ENCODE measurements around the gene LRRK2. TPM values are rescaled to one million over a fixed set of nuclear protein-coding genes. Genes with fewer than 3 reads are reported as not detected.

Gene LRRK2
- total RNA-seq, 4 donors from 2014 or later = 24.0 to 32.8 (median 29.2) TPM

DNA sequence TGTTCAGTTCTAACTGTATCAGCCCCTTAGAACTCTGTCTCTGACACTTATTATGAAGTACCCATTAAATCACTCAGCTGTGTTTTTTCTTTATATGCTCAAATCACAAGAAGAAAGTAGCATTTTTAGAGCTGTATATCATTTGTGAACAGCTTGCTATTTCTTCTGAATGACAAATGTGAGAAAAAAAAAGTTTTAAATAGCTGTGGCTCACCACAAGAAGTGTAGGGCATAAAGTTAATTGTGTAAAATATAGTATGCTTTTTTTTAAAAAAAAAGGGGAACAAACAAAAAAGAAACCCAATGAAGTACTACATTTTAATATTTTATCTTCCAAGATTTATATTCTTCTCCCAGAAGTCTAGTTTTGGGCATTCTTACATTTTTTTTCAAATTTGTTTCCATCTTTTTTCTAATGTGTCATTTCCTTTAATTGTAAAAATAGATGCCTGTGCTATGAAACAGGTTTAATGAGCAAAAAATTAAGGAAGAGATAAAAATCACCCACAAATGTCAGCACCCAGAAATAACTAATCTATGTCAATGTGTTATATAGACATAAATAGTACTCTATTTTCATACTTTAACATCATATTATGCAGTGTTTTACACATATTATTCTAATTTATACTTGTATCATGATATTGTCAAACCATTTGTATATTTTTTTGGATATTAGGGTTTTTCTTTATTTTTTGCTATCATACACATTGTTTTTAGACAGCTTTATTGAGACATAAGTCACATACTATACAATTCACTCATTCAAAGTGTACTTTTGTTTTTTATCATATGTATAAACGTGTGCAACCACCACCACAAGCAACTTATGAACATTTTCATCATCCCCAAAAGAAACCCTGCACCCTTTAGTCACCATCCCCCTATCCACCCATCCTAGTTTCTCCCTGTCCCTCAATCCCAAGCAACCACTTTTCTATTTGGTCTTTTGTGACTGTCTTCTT is 22.4 kb upstream of the LRRK2 start:
- TF ChIP-seq POLR2A (IDR thresholded peaks at IDR 0.05; ENCODE audit: low read depth) (no peak), POLR2AphosphoS5 (IDR thresholded peaks at IDR 0.05) (no peak), EP300 (IDR thresholded peaks at IDR 0.05) (no peak)
- TF ChIP-seq, protein P1, sequence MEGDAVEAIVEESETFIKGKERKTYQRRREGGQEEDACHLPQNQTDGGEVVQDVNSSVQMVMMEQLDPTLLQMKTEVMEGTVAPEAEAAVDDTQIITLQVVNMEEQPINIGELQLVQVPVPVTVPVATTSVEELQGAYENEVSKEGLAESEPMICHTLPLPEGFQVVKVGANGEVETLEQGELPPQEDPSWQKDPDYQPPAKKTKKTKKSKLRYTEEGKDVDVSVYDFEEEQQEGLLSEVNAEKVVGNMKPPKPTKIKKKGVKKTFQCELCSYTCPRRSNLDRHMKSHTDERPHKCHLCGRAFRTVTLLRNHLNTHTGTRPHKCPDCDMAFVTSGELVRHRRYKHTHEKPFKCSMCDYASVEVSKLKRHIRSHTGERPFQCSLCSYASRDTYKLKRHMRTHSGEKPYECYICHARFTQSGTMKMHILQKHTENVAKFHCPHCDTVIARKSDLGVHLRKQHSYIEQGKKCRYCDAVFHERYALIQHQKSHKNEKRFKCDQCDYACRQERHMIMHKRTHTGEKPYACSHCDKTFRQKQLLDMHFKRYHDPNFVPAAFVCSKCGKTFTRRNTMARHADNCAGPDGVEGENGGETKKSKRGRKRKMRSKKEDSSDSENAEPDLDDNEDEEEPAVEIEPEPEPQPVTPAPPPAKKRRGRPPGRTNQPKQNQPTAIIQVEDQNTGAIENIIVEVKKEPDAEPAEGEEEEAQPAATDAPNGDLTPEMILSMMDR (IDR thresholded peaks at IDR 0.05) = no peak
- no peak for DNase-seq (ENCODE audit: extremely low spot score)
- intact Hi-C loops (cut with DNase I) = no loop called here
- no peak overlapping the region for H3K27ac ChIP-seq (replicated peaks in 1 of 4)
- H3K36me3 ChIP-seq = no peaks in the 10 kb centered on the region
- no peaks in the 10 kb centered on the region for H3K27me3 ChIP-seq
- no peak overlapping the region for H3K4me3 ChIP-seq
- WGBS = 61% methylated on average over 1 of the region's 1 CpG
- H3K4me1 ChIP-seq = no peaks in the 10 kb centered on the region
- H3K9me3 ChIP-seq = no peaks in the 10 kb centered on the region

DNA sequence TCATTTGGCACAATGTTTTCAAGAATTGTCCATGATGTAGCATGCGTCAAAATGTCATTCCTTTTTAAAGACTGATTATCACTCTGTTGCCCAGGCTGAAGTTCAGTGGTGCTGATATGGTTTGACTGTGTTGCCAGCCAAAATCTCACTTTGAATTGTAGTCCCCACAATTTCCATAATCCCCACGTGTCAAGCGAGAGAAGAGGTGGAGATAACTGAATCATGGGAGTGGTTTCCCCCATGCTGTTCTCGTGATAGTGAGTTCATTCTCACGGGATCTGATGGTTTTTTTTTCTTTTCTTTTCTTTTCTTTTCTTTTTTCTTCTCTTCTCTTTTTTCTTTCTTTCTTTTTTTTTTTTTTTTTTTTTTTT is 21.8 kb upstream of the LRRK2 start:
- no peak overlapping the region for H3K4me3 ChIP-seq
- no peak for DNase-seq (ENCODE audit: extremely low spot score)
- 73% methylated on average over 5 of the region's 5 CpGs for WGBS
- no peak for TF ChIP-seq POLR2A (IDR thresholded peaks at IDR 0.05; ENCODE audit: low read depth)
- H3K36me3 ChIP-seq = no peaks in the 10 kb centered on the region
- H3K27me3 ChIP-seq = no peaks in the 10 kb centered on the region
- intact Hi-C loops (cut with DNase I) = no loop called here
- no peaks in the 10 kb centered on the region for H3K4me1 ChIP-seq
- H3K27ac ChIP-seq (replicated peaks in 1 of 4) = no peak overlapping the region
- H3K9me3 ChIP-seq = no peaks in the 10 kb centered on the region

DNA sequence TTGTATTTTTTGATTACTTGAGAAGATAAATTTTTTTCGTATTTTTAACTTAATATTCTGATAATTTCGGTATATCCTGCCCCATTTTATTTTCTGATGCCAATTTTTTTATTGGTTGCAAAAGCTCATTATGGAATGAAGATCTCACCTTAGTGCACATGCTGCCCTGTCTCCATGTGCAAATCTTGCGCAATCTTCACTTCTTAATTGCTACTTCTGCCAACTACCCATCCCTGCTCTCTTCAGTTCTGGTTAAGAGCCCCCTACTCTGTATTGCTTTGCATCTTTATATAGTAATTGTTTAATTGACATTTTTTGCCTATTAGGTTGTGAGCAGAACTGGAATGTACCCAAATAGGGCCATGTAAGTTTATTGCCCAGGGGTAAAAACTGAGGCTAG is 20.5 kb upstream of the LRRK2 start:
- Histone ChIP-seq H3K27ac (replicated peaks in 1 of 4) (no peak overlapping the region), H3K27me3 (no peaks in the 10 kb centered on the region), H3K9me3 (no peaks in the 10 kb centered on the region), H3K4me3 (no peak overlapping the region), H3K4me1 (no peaks in the 10 kb centered on the region), H3K36me3 (no peaks in the 10 kb centered on the region)
- no peak for DNase-seq (ENCODE audit: extremely low spot score)
- 90% methylated on average over 3 of the region's 3 CpGs for WGBS
- no peak for TF ChIP-seq POLR2A (IDR thresholded peaks at IDR 0.05; ENCODE audit: low read depth)
- TF ChIP-seq, protein P1 (IDR thresholded peaks at IDR 0.05) = no peak
- TF ChIP-seq EP300 (IDR thresholded peaks at IDR 0.05) = no peak
- no peak for TF ChIP-seq POLR2AphosphoS5 (IDR thresholded peaks at IDR 0.05)
- intact Hi-C loops (cut with DNase I) = no loop called here

- 89% methylated on average over 2 of the region's 2 CpGs for WGBS
- H3K27ac ChIP-seq (replicated peaks in 1 of 4) = no peak overlapping the region
- TF ChIP-seq EP300 (IDR thresholded peaks at IDR 0.05) = no peak
- TF ChIP-seq POLR2A (IDR thresholded peaks at IDR 0.05; ENCODE audit: low read depth) = no peak
- TF ChIP-seq, protein P1 (IDR thresholded peaks at IDR 0.05) = no peak
- no peak for TF ChIP-seq POLR2AphosphoS5 (IDR thresholded peaks at IDR 0.05)
- H3K36me3 ChIP-seq = no peaks in the 10 kb centered on the region
- intact Hi-C loops (cut with DNase I) = no loop called here
- DNase-seq (ENCODE audit: extremely low spot score) = no peak
- H3K4me3 ChIP-seq = no peak overlapping the region
- no peaks in the 10 kb centered on the region for H3K9me3 ChIP-seq
- H3K27me3 ChIP-seq = no peaks in the 10 kb centered on the region
- no peaks in the 10 kb centered on the region for H3K4me1 ChIP-seq
Measured at GRCh38 chr12:40207551-40207950, 17.2 kb upstream of the LRRK2 start.

DNA sequence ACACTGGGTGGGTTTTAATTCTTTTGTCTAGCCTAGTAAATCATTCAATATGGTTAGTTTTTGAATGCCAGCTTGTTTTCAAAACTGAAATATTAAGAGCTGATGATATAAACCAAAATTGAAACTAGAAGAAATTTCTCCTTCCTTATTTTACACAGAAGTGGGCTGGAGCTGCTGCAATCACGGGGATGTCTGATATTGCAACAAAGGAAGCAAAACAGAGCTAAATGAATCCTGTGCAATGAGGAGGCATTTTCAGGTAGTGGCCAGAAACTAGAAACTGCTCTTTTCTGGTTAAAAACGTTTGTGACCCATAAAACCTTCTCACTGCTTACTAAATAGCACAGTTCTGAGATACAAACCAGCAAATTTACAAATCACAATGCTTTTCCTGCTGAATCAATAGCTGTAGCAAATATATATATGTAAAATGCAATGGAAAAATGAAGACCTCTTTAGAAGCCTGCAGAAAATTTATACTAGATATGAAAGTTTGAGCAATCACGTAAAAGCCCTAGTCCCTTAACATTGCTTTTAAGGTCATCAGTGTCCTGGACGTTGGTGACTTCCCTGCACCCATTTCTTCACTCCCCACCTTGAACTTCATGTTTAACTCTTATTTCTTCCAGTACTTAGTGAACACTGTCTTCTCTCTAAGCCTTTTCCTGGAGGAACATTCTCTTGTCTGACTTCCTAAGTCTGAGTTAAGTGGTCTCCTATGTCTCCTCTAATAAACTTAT is 15.9 kb upstream of the LRRK2 start:
- no peaks in the 10 kb centered on the region for H3K9me3 ChIP-seq
- H3K36me3 ChIP-seq = no peaks in the 10 kb centered on the region
- WGBS = 50% methylated on average over 4 of the region's 4 CpGs
- H3K27ac ChIP-seq (replicated peaks in 1 of 4) = no peak overlapping the region
- DNase-seq (ENCODE audit: extremely low spot score) = no peak
- H3K4me3 ChIP-seq = no peak overlapping the region
- intact Hi-C loops (cut with DNase I) = no loop called here
- no peaks in the 10 kb centered on the region for H3K4me1 ChIP-seq
- no peak for TF ChIP-seq POLR2A (IDR thresholded peaks at IDR 0.05; ENCODE audit: low read depth)
- no peak for TF ChIP-seq EP300 (IDR thresholded peaks at IDR 0.05)
- TF ChIP-seq, protein P1 (IDR thresholded peaks at IDR 0.05) = no peak
- TF ChIP-seq POLR2AphosphoS5 (IDR thresholded peaks at IDR 0.05) = no peak
- no peaks in the 10 kb centered on the region for H3K27me3 ChIP-seq
